BLaER1 treated with 17β-estradiol and CSF1 and Interleukin-3, amounts not matched to agents 10 nM and 100 nM (cell line): ENCODE data around the gene FOXS1.

Experiments
- H3K27ac ChIP-seq, 11 experiments: shearing (Covaris generic); formaldehyde crosslinking; 2 replicates each; pipeline ENCODE4 v1.8.1; 2022
- H3K27me3 ChIP-seq, 11 experiments: shearing (Covaris generic); formaldehyde crosslinking; 2 replicates each; pipeline ENCODE4 v1.8.1; 2022
- H3K36me3 ChIP-seq, 11 experiments: shearing (Covaris generic); formaldehyde crosslinking; 2 replicates each; pipeline ENCODE4 v1.8.1; 2022
- H3K4me1 ChIP-seq, 10 experiments: shearing (Covaris generic); formaldehyde crosslinking; 2 replicates each; pipeline ENCODE4 v1.8.1; 2022
- H3K4me2 ChIP-seq, 11 experiments: shearing (Covaris generic); formaldehyde crosslinking; 2 replicates each; pipeline ENCODE4 v1.8.1; 2022
- H3K4me3 ChIP-seq, 10 experiments: shearing (Covaris generic); formaldehyde crosslinking; 2 replicates each; pipeline ENCODE4 v1.8.1; 2022
- H3K9ac ChIP-seq, 11 experiments: shearing (Covaris generic); formaldehyde crosslinking; 2 replicates each; pipeline ENCODE4 v1.8.1; 2022
- H3K9me3 ChIP-seq, 11 experiments: shearing (Covaris generic); formaldehyde crosslinking; replicated peaks in 1 of 11; 2 replicates each; pipeline ENCODE4 v1.8.1; 2022
- H4K20me1 ChIP-seq, 11 experiments: shearing (Covaris generic); formaldehyde crosslinking; 2 replicates each; pipeline ENCODE4 v1.8.1; 2022
- Cebpa-rat ChIP-seq, 11 experiments: shearing (Covaris generic); IDR thresholded peaks; 2 replicates each; pipeline ENCODE4 v1.8.1; 2022

Gene FOXS1

DNA sequence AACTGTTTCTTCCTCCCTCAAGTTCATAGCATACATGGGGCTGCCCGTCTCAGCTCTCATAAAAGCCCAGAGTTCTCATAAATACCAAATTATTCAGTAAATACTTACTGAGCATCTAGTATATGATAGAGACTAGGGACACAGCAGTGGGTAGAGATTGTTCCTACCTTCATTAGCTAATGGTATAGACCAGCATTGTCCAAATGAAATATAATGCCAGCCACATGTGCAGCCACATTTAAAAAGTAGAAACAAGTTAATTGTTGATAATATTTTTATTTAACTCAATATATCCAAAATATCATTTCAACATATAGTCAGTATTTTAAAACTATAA lies 26.2 kb upstream of the FOXS1 start:
- Histone ChIP-seq H3K4me1 (peaks cover 34 to 59% (median 53%) of the 10 kb centered on the region in 10 experiments), H3K36me3 (no peaks in the 10 kb centered on the region), H3K27me3 (peaks cover 34 to 44% (median 42%) of the 10 kb centered on the region in 11 experiments), H3K4me2 (peak overlapping the region in 7 of 11 experiments; percentile 91 to 99 (median 96); a peak in 10 of 22 replicates), H3K9me3 (no peaks in the 10 kb centered on the region), H3K9ac (no peak overlapping the region), H4K20me1 (peaks cover 0 to 7% (median 0%) of the 10 kb centered on the region in 11 experiments; a peak in 1 of 22 replicates), H3K27ac (no peak overlapping the region), H3K4me3 (no peak overlapping the region)
- no peak for TF ChIP-seq Cebpa-rat (IDR thresholded peaks at IDR 0.05)

DNA sequence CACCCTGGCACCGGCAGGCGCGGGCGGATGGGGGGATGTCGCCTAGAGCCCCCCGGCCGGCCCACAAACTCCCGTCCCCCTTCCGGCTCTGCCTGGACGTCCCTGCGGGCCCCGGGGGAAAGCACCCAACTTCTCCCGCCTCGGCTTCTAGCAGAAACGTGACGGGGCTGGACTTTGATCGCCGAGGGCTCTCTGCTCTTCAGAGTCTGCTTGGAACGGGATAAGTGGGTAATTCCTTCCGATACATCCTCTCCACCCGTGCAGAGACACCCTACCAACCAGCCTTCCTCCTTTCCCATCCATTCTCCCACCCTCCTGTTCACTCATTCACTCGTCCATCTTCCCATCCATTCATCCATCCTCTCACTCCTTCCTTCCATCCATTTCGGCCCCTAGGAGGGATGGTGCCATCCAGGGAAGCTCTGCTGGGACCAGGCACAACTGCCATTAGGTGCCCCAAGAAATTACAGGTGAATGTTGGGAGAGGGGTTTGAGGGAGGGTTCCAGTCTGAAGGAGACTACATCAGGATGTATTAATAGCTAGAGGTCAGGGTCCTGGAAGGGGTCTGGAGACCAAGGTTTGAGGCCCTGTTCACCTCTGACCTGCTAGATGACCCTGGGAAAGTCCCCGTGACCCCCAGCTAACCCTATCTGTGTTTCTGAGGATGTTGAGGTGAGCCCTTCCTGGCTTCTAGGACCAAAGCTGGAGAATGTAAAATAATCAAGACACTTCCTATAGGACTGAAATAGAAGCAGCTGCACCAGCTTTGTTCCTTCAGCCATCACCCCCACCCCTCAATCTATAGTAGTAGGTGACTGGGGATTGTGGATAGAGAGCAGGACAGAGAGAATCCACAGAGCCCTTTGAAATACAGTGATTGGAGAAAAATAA lies 25.6 kb upstream of the FOXS1 start:
- H3K9me3 ChIP-seq = no peaks in the 10 kb centered on the region
- peaks cover 30 to 59% (median 50%) of the 10 kb centered on the region in 10 experiments for H3K4me1 ChIP-seq
- H3K36me3 ChIP-seq = no peaks in the 10 kb centered on the region
- H3K4me3 ChIP-seq = peak overlapping the region; percentile 63 to 78 (median 72)
- H3K27me3 ChIP-seq = peaks cover 34 to 44% (median 42%) of the 10 kb centered on the region in 11 experiments
- H3K27ac ChIP-seq = peak overlapping the region; percentile 39 to 72 (median 67)
- H3K4me2 ChIP-seq = peak overlapping the region; percentile 91 to 99 (median 96)
- peak overlapping the region; percentile 69 to 87 (median 78) for H3K9ac ChIP-seq
- no peak for TF ChIP-seq Cebpa-rat (IDR thresholded peaks at IDR 0.05)
- H4K20me1 ChIP-seq = peaks cover 0 to 7% (median 0%) of the 10 kb centered on the region in 11 experiments; a peak in 1 of 22 replicates

DNA sequence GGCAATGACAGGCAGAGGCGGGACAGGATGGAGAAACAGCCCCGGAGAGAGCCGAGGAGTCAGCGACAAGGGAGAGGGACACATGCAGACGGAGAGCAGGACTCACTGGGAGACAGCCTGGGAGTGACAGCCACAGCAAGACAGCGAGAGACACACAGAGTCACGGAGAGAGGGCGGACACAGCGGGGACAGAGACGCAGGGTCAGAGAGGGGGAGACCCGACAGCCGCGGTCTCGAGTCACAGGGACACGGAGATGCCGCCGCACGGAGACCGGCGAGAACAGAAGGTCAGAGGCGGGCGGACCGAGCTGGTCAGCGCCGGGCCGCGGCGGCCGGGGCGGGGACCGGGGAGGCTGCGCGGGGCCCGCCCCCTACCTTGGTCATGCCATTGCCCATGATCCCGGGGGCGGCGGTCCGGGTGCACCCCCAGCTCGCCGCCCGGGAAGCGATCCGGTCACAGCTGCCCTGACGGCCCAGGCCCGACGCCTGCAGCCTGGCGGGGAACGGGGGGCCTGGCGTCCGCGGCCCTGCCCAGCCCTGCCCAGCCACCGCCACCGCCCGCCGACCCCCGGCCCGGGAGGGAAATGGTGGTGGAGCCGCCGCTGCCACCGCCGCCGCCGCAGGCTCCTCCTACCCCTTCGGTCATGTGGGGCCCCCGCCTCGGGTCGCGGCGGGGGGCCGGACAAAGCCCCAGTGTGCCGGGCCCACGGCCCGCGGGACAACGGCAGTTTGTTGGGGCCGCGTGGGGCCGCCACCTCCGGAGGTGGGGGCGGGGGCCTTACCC lies 24.7 kb upstream of the FOXS1 start, which contains the start of the genes DUSP15 and TTLL9:
Gene DUSP15 (minus strand): TSS at position 586 of the 784 bp plus-strand sequence. CDS start 190 bp downstream, at position 396.
Gene TTLL9 (plus strand): TSS at position 693 of the 784 bp plus-strand sequence. CDS start 493 bp downstream, outside the sequence.
- Histone ChIP-seq H3K9me3 (no peaks in the 10 kb centered on the region), H4K20me1 (peaks cover 0 to 7% (median 0%) of the 10 kb centered on the region in 11 experiments; a peak in 1 of 22 replicates), H3K4me1 (peaks cover 22 to 52% (median 42%) of the 10 kb centered on the region in 10 experiments), H3K4me2 (peak within 1 kb of the TSS; percentile 91 to 99 (median 96)), H3K27ac (peak within 1 kb of the TSS; percentile 39 to 72 (median 67)), H3K27me3 (peaks cover 34 to 44% (median 42%) of the 10 kb centered on the region in 11 experiments), H3K4me3 (peak within 1 kb of the TSS; percentile 63 to 78 (median 72)), H3K9ac (peak within 1 kb of the TSS; percentile 69 to 87 (median 78)), H3K36me3 (no peaks in the 10 kb centered on the region)
- no peak for TF ChIP-seq Cebpa-rat (IDR thresholded peaks at IDR 0.05)

DNA sequence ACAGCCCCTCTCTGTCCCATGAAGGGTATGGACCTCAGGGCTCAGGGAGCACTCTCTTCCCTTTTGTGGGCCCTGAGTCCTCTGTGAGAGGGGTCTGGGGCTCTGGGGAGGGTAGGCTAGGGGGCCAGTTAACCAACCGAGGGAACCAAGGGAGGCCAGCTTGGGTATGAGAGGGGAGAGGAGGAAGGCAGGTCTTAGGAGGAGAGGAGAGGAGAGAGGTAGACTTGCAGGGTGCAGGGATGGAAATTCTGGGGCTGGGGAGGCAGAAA lies 24.2 kb upstream of the FOXS1 start:
- TF ChIP-seq Cebpa-rat (IDR thresholded peaks at IDR 0.05) = no peak
- Histone ChIP-seq H3K4me2 (peak overlapping the region; percentile 91 to 99 (median 96)), H3K27ac (peak overlapping the region in 3 of 11 experiments; percentile 70 to 72 (median 71); a peak in 5 of 22 replicates), H3K4me1 (peaks cover 16 to 55% (median 38%) of the 10 kb centered on the region in 10 experiments), H3K9ac (peak overlapping the region; percentile 69 to 87 (median 78); a peak in 21 of 22 replicates), H3K4me3 (peak overlapping the region; percentile 63 to 78 (median 72)), H3K9me3 (no peaks in the 10 kb centered on the region), H3K27me3 (peaks cover 34 to 44% (median 42%) of the 10 kb centered on the region in 11 experiments), H4K20me1 (peaks cover 0 to 7% (median 0%) of the 10 kb centered on the region in 11 experiments; a peak in 1 of 22 replicates), H3K36me3 (no peaks in the 10 kb centered on the region)

DNA sequence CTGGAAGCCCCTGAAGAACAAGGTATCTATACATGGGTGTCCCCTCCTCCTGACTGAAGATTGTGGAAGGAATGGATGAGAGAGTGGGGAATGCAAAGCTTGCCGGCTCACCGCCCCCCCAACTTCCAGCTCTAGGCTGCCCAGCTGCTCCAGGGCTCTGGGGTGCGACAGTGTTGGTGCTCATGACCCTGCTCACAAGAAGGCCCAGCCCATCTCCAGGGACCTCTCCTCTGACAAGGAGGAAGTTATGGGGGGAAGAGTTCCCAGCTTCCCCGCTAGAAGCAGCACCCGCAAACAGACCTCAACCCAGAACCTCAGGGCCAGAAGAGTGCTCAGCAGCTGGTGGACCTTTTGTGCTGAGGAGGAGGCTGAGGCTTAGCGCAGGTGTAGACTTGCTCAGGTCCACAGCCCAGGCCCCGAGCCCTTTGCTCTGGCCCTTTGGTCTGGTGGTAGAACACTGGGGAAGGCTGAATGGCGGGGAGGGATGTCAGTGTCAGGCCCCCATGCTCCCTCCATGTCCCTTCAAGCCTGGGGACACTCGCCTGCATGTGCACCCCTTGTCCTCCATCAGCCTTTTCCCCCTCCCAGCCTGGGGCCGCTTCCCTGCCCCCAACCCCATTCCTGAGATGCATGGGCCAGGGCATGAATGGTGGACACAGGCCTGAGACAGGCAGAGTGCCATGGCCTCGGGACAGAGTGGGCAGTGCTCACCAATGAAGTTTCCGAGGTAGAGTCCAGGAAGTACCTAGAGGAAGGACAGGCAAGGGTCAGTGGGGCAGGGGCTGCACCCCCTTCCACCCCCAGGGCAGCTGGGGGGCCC lies 23.7 kb upstream of the FOXS1 start:
- no peaks in the 10 kb centered on the region for H3K9me3 ChIP-seq
- peaks cover 13 to 60% (median 43%) of the 10 kb centered on the region in 10 experiments for H3K4me1 ChIP-seq
- peaks cover 0 to 7% (median 0%) of the 10 kb centered on the region in 11 experiments; a peak in 1 of 22 replicates for H4K20me1 ChIP-seq
- H3K4me3 ChIP-seq = peak overlapping the region in 9 of 10 experiments; percentile 65 to 78 (median 72); a peak in 11 of 20 replicates
- H3K4me2 ChIP-seq = peak overlapping the region; percentile 91 to 99 (median 96)
- peak overlapping the region in 7 of 11 experiments; percentile 74 to 87 (median 81); a peak in 11 of 22 replicates for H3K9ac ChIP-seq
- no peak overlapping the region for H3K27ac ChIP-seq
- peaks cover 34 to 44% (median 42%) of the 10 kb centered on the region in 11 experiments for H3K27me3 ChIP-seq
- no peaks in the 10 kb centered on the region for H3K36me3 ChIP-seq
- no peak for TF ChIP-seq Cebpa-rat (IDR thresholded peaks at IDR 0.05)

DNA sequence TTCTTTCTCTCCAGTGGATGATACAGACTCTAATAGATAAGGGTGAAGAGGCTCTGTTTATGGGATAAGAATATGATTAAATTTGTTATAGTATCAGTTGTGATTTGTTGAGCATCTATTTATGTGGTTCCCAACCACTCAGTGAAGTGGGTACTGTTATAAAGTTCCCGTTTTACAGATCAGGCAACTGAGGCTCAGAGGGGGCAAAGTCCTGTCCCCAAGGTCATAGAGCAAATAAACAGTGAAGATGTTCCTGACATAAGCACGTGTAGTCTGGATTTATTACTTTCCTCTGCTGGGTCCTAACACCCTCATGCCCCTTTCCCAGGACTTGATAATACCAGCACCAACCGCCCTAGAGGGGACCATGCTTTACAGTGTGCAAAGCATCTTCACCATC lies 20.8 kb upstream of the FOXS1 start:
- Histone ChIP-seq H3K4me1 (peaks cover 13 to 64% (median 54%) of the 10 kb centered on the region in 10 experiments), H3K9ac (no peak overlapping the region), H3K36me3 (no peaks in the 10 kb centered on the region), H3K9me3 (no peaks in the 10 kb centered on the region), H3K27ac (no peak overlapping the region), H3K4me3 (no peak overlapping the region), H4K20me1 (peaks cover 0 to 13% (median 0%) of the 10 kb centered on the region in 11 experiments; a peak in 2 of 22 replicates), H3K27me3 (peaks cover 20 to 35% (median 23%) of the 10 kb centered on the region in 11 experiments), H3K4me2 (no peak overlapping the region)
- no peak for TF ChIP-seq Cebpa-rat (IDR thresholded peaks at IDR 0.05)

DNA sequence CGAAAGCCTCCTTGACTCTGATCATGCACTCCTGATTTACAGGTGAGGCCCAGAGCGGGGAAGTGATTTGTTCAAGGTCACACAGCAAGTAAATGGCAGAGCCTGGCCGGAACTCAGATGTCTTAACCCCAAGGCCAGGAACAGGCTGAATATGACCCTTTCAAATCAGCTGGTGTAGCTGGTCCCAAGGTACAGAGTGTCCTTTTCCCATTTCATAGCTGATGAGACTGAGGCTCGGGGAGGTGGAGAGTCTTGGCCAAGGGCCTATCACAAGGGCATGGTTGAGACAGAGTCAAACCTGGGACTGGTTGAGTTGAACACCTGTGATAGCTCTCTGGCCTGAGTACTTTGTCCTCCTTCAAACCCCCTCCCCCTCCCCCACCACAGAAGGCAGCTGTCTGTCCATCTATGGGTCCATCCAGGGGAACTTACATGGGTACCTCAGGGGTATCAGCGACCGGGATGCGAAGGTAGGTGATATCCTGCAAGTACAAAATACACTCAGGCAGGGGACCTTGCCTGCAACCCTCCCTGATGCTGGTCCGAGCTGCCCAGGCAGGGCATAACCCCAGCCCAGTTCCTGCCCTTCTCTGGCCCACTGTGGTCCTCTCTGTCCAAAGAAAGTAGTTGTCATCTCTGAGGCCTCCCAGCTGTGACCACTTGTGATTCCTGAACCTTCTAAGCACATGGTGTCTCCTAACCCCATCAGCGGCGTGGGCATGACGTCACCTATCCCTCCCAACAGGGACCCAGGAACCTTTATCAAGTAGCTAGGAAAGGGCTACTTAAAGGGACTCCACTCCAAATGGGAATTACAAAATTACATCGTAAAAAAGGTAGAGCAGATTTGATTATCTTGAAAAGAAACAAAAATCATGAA lies 19.4 kb upstream of the FOXS1 start:
- Histone ChIP-seq H3K9me3 (no peaks in the 10 kb centered on the region), H3K27ac (no peak overlapping the region), H3K27me3 (peaks cover 6 to 35% (median 9%) of the 10 kb centered on the region in 11 experiments), H3K4me3 (no peak overlapping the region), H3K4me1 (peaks cover 22 to 64% (median 56%) of the 10 kb centered on the region in 10 experiments), H4K20me1 (peaks cover 0 to 13% (median 0%) of the 10 kb centered on the region in 11 experiments; a peak in 2 of 22 replicates), H3K4me2 (peak overlapping the region in 8 of 11 experiments; percentile 59 to 77 (median 70); a peak in 14 of 22 replicates), H3K9ac (peak overlapping the region in 1 of 11 experiments; percentile 33; a peak in 1 of 22 replicates), H3K36me3 (no peaks in the 10 kb centered on the region)
- TF ChIP-seq Cebpa-rat (IDR thresholded peaks at IDR 0.05) = no peak
